GM10248 (cell line): ENCODE data around the gene METAP1D.
"Not testable (repeated sequence)": the region's sequence is repeated elsewhere in the genome, so short reads cannot be mapped to it uniquely, and the experiment has no call there.

Experiments
- CTCF ChIA-PET: fragments of 300-600 bp; sonication (Branson Sonifier 250); formaldehyde crosslinking; extraction: SDS; loops from one replicate; lab custom pipeline; 2021; ENCODE audit warnings: antibody characterized with exemption; lab: Yijun Ruan, JAX
- POLR2A ChIA-PET: fragments of 350-650 bp; sonication (Branson Sonifier 250); formaldehyde crosslinking; extraction: SDS; loops from one replicate; lab custom pipeline; 2020; ENCODE audit warnings: antibody characterized with exemption; lab: Yijun Ruan, JAX
- DNase-seq: peaks from one replicate; pipeline ENCODE4 v3.0.0; 2012; ENCODE audit errors: extremely low spot score
- TF ChIP-seq, protein P1 (sequence below): IDR thresholded peaks from 2 replicates; pipeline ENCODE4 v1.5.1; 2012; ENCODE audit warnings: mild to moderate bottlenecking, low read depth; ENCODE audit errors: extremely low read depth, missing control alignments, control extremely low read depth

Gene METAP1D

DNA sequence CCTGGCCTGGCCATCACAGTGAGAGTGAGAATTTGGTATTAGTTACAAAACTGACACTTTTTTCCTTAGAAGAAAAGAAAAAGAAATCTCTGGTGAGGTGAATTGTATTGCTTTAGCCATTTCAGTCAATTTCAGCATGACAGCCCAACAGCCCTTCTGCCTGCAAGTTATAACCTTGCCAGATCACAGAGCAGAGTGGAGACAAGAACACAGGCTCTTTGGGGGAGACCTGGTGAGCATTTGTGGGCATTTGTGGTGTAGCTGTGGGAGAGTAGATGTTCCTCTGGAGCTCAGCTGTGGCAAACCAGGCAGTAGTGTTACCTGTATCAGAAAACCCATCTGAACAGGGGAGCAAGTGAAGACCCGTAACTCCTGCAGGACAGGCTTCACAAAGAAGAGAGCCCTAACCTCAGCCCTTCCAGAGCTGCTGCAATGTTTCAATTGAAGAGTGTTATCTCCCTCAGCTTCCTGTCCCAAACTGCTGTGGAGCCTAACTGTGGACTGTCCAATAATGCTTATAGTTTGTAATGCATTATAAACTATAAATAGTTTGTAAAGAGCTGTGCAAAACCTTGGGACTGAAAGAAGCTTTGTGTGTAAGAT is 62.8 kb downstream of the METAP1D start:
- ChIA-PET CTCF (interaction anchor here (1.1 to 2.2 kb wide), 5 partner anchors 10 to 42 kb away, joined by 3 to 6 read pairs (median 5); no protein-coding TSS in a partner anchor), POLR2A (no interaction called here)
- TF ChIP-seq, protein P1, sequence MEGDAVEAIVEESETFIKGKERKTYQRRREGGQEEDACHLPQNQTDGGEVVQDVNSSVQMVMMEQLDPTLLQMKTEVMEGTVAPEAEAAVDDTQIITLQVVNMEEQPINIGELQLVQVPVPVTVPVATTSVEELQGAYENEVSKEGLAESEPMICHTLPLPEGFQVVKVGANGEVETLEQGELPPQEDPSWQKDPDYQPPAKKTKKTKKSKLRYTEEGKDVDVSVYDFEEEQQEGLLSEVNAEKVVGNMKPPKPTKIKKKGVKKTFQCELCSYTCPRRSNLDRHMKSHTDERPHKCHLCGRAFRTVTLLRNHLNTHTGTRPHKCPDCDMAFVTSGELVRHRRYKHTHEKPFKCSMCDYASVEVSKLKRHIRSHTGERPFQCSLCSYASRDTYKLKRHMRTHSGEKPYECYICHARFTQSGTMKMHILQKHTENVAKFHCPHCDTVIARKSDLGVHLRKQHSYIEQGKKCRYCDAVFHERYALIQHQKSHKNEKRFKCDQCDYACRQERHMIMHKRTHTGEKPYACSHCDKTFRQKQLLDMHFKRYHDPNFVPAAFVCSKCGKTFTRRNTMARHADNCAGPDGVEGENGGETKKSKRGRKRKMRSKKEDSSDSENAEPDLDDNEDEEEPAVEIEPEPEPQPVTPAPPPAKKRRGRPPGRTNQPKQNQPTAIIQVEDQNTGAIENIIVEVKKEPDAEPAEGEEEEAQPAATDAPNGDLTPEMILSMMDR: no peak
- DNase-seq: no peak

DNA sequence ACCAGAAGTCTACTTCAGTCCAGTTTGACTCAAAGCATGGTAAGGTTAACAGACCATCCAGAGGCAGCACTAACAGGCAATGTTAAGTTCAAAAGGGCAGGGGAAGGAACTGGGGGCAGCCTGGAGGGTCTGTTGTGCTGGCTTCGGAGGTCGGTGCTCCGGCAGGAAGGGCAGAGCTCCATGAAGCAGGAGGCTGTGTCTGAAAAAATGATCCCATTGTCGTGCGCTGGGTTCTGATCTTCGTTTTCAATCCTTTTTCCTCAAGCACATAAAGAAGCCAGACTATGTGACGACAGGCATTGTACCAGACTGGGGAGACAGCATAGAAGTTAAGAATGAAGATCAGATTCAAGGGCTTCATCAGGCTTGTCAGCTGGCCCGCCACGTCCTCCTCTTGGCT is 63.7 kb downstream of the METAP1D start:
- DNase-seq: no peak
- ChIA-PET POLR2A (no interaction called here), CTCF (interaction anchor here (1.0 to 2.0 kb wide), 4 partner anchors 13 to 41 kb away, joined by 3 to 6 read pairs (median 4); no protein-coding TSS in a partner anchor)
- TF ChIP-seq, protein P1: no peak

DNA sequence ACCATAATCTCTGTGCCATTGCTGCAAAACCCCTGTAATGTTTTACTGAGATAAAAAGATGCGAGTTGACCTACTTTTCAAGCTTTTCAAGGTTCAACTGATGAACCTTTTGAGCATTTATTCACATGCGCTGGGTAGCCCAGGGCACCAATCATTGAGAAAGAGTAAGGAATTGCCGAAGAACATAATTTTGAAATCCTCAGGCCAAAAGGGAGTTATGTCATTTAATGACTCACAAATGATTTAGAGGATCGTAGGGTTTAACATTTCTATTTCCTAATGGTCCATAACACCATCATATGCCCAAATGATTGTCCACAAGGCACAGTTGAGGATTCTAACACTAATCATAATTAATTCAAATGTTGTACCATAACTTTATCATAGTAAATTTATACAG is 65.4 kb downstream of the METAP1D start:
- ChIA-PET CTCF (no interaction called here), POLR2A (no interaction called here)
- no peak for DNase-seq
- TF ChIP-seq, protein P1: no peak

GRCh38 chr2:172066394-172066886 is 66.7 kb downstream of the METAP1D start:
- ChIA-PET POLR2A (no interaction called here), CTCF (no interaction called here)
- TF ChIP-seq, protein P1: no peak
- DNase-seq: no peak

DNA sequence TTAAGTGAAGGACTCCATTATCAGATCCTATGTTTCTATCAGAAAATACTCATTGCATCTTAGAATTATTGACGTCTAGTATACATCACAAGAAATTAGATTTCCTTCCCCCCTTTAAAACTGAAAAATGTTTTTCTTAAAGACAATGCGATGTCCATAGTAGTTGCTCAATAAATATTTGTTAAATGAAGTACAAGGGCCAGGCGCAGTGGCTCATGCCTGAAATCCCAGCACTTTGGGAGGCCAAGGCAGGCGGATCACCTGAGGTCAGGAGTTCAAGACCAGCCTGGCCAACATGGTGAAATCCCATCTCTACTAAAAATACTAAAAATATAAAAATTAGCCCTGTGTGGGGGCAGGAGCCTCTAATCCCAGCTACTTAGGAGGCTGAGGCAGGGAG is 68.2 kb downstream of the METAP1D start:
- DNase-seq, CTCF ChIA-PET, POLR2A ChIA-PET: not testable (repeated sequence)

- ChIA-PET POLR2A (no interaction called here), CTCF (no interaction called here)
- no peak for DNase-seq
- TF ChIP-seq, protein P1: no peak
Observed at GRCh38 chr2:172070936-172071335, 71.2 kb downstream of the METAP1D start.

DNA sequence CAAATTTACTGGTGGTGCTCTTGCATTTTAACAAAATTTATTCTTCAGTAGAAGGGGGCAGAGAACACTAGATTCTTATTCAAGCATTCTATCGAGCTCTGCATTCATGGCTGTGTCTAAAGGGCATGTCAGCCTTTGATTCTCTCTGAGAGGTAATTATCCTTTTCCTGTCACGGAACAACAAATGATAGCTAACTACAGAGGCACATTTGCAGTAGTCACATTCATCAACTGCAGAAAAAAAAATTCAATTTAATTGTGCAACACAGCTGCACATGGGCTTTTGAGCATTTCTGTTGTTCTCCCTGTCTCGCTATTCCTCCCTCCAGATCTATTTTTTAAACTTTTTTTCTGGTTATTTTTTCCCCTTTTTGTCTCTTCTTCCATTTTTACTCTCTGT is 72.5 kb downstream of the METAP1D start:
- ChIA-PET POLR2A (no interaction called here), CTCF (interaction anchor here (1.1 to 1.2 kb wide), 2 partner anchors 31 to 366 kb away, joined by 3 to 4 read pairs; partner anchors contain the start of gene DLX2)
- TF ChIP-seq, protein P1: no peak
- DNase-seq: no peak
